ENCODE data around the gene SFSWAP. TPM values are rescaled to one million over a fixed set of nuclear protein-coding genes. Genes with fewer than 3 reads are reported as not detected.
"Not testable (repeated sequence)": the region's sequence is repeated elsewhere in the genome, so short reads cannot be mapped to it uniquely, and the experiment has no call there.

The SFSWAP gene
- polyA plus RNA-seq, 2 of the 4 experiments (the other 2 are of a cell fraction): 21.8 to 23.5 TPM

GRCh38 chr12:131702573-131702877 is 8.4 kb upstream of the SFSWAP start (continued):
- no peak for TF ChIP-seq REST (IDR thresholded peaks at IDR 0.05)

DNA sequence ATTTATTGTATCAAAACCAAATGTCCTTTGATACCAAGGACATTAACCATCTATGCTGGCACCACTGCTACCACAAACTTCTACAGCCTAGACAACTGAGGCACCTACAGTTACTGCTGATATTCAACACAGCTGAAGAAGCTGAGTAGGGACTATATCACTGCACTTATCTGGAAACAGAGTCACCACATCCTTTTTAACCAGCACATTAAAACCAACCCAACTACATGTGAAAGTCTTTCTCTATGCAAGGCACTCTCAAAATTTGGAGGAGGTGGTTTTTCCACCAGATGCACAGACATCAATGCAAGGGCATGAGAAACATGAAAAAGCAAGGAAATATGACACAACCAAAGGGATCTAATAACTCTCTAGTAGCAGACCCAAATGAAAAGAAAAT is 7.7 kb upstream of the SFSWAP start:
- CTCF ChIA-PET: no interaction called here
- no peak for ATAC-seq
- POLR2A ChIA-PET: no interaction called here

DNA sequence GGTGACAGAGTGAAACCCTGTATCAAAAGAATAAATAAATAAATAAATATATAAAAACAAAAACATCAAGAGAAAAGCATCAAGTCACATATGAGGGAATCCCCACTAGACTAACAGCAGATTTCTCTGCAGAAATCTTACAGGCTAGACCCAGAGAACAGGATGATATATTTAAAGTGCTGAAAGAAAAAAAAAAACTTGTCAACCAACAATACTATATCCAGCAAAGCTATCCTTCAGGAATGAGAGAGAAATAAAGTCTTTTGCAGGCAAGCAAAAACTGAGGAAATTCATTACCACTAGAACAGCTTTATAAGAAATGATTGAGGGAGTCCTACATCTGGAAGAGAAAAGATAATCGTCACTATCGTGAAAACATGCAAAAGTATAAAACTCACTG is 6.4 kb upstream of the SFSWAP start:
- no peak overlapping the region for H3K4me3 ChIP-seq
- 88% methylated on average over 2 of the region's 2 CpGs for WGBS (ENCODE audit: missing lambda C conversion rate)
- ATAC-seq (no peak), DNase-seq (ENCODE audit: low read depth in 1 of 2, low spot score in 1 of 2) (no peak), FAIRE-seq (no peak)
- H3K27ac ChIP-seq: no peak overlapping the region
- no peak for TF ChIP-seq MAZ (IDR thresholded peaks at IDR 0.05; ENCODE audit: borderline replicate concordance, low read depth, low read length)
- no peak for TF ChIP-seq RFX5 (IDR thresholded peaks at IDR 0.05)
- TF ChIP-seq CHD2 (IDR thresholded peaks at IDR 0.05; ENCODE audit: low read length, partially characterized antibody): no peak
- no peak for TF ChIP-seq HDAC2 (IDR thresholded peaks at IDR 0.05)
- TF ChIP-seq GATA3 (IDR thresholded peaks at IDR 0.05; ENCODE audit: borderline replicate concordance): no peak
- no peak for TF ChIP-seq POLR2AphosphoS2 (conservative IDR thresholded peaks at IDR 0.05; ENCODE audit: low read length)
- no peak for TF ChIP-seq ZSCAN20 (CRISPR knock-in tag; IDR thresholded peaks at IDR 0.05)
- TF ChIP-seq ZNF302 (CRISPR knock-in tag; IDR thresholded peaks at IDR 0.05): no peak
- no peak for TF ChIP-seq FOSL2 (IDR thresholded peaks at IDR 0.05)
- no peak for TF ChIP-seq FOSL2 (CRISPR knock-in tag; IDR thresholded peaks at IDR 0.05)
- no peak for TF ChIP-seq REST (IDR thresholded peaks at IDR 0.05)
- TF ChIP-seq KDM5A (IDR thresholded peaks at IDR 0.05): no peak
- no peak for TF ChIP-seq RNF2 (IDR thresholded peaks at IDR 0.05; ENCODE audit: borderline replicate concordance, low read depth)
- TF ChIP-seq ZC3H11A (IDR thresholded peaks at IDR 0.05): no peak
- no peak for TF ChIP-seq RCOR1 (IDR thresholded peaks at IDR 0.05; ENCODE audit: low read depth, low read length)
- H3K4me1 ChIP-seq: no peaks in the 10 kb centered on the region
- ChIA-PET CTCF (no interaction called here), POLR2A (no interaction called here)
- H3K9me3 ChIP-seq: no peaks in the 10 kb centered on the region
- H3K4me2 ChIP-seq: no peak overlapping the region

More for the DNA sequence above, 7.7 kb upstream of the SFSWAP start:
- Histone ChIP-seq H3K9me3 (no peaks in the 10 kb centered on the region), H3K27ac (no peak overlapping the region), H3K4me1 (no peaks in the 10 kb centered on the region), H3K4me3 (no peak overlapping the region), H3K4me2 (no peak overlapping the region)
- no peak for TF ChIP-seq CHD4 (IDR thresholded peaks at IDR 0.05; ENCODE audit: borderline replicate concordance)
- no peak for TF ChIP-seq FOSB (CRISPR knock-in tag; IDR thresholded peaks at IDR 0.05)
- no peak for TF ChIP-seq POLR2AphosphoS2 (conservative IDR thresholded peaks at IDR 0.05; ENCODE audit: low read length)
- no peak for TF ChIP-seq MYC (IDR thresholded peaks at IDR 0.05; ENCODE audit: borderline replicate concordance, low read length)
- TF ChIP-seq ELK1 (IDR thresholded peaks at IDR 0.05; ENCODE audit: low read depth, low read length): no peak
- TF ChIP-seq HOXB13 (CRISPR knock-in tag; IDR thresholded peaks at IDR 0.05; ENCODE audit: low read depth): no peak
- no peak for TF ChIP-seq FOSL2 (IDR thresholded peaks at IDR 0.05)
- no peak for TF ChIP-seq FOSL2 (CRISPR knock-in tag; IDR thresholded peaks at IDR 0.05)
- no peak for TF ChIP-seq HDAC2 (IDR thresholded peaks at IDR 0.05)
- no peak for FAIRE-seq
- DNase-seq (ENCODE audit: low read depth in 1 of 2, low spot score in 1 of 2): no peak

- 46% methylated on average over 4 of the region's 4 CpGs for WGBS (ENCODE audit: missing lambda C conversion rate)
- H3K9me3 ChIP-seq; H3K27ac ChIP-seq; ATAC-seq; FAIRE-seq; POLR2A ChIA-PET; DNase-seq (ENCODE audit: low read depth in 1 of 2, low spot score in 1 of 2); H3K4me3 ChIP-seq; H3K4me1 ChIP-seq; H3K4me2 ChIP-seq: not testable (repeated sequence)
- CTCF ChIA-PET: interaction anchor here (0.9 kb wide), 1 partner anchor 601 kb away, joined by 3 read pairs; no protein-coding TSS in a partner anchor
These were observed 4.2 kb upstream of the SFSWAP start for GRCh38 chr12:131706709-131707108.

Data from A549 (cell line).